HG03108 (cell line): ENCODE measurements around the gene HEBP1.
"Not testable (repeated sequence)": the region's sequence is repeated elsewhere in the genome, so short reads cannot be mapped to it uniquely, and the experiment has no call there.

Source experiments
- ATAC-seq: cut with Tn5 transposase; IDR thresholded peaks from one replicate; pipeline ENCODE4 v1.9.1; 2021; ENCODE audit warnings: moderate library complexity; ENCODE audit not compliant: unreplicated experiment

Gene HEBP1, protein sequence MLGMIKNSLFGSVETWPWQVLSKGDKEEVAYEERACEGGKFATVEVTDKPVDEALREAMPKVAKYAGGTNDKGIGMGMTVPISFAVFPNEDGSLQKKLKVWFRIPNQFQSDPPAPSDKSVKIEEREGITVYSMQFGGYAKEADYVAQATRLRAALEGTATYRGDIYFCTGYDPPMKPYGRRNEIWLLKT

DNA sequence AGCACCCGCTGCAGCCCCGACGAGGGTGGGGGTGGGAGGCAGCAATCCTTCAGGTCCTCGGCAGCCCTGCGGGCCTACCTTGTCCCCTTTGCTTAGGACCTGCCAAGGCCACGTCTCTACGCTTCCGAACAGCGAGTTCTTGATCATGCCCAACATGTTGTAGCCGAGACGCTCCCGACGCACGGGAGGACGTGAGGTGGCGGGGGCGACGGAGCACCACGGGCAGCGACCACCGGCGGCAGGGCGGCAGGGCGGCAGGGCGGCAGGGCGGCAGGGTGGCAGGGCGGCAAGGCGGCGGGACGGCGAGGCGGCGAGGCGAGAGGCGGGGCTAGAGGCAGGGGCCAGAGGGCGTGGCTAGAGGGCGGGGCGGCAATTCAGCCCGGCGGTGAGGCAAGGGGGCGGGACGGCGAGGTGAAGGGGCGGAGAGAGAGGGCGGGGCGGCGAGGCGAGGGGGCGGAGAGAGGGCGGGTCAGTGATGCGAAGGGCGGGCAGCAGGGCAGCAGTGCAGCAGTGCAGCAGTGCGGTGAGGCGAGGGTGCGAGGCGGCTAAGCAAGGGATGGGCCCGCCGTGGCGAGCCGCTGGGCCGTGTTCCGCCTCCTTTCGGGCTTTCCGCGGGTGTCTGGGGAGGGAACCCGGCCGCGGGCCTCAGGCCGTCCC lies at the start of gene HEBP1:
Gene HEBP1, minus strand, starts transcription at position 307 of the 657 bp plus-strand sequence. Its CDS starts 151 bp downstream, at position 156.
- ATAC-seq, result peak; percentile 86

DNA sequence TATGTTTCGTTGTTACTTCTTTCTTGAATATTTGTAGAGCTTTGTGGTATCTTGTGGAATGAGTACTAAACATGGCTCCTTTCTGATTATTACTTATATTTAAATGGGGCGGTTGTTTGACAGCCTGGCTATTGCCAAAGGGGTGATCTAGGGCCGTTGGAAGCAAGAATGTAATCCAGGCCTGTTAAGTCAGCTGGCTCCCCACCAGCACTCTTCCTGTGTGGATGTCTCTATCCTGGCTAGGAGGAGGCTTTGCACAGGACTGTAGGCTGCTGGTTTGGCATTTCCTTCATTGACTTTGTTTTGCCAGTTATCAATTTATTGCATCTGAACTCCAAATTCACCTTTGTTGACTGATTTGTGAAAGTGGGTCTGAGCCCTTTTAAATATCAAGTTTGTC lies 49.8 kb upstream of the HEBP1 start:
- ATAC-seq, result no peak

DNA sequence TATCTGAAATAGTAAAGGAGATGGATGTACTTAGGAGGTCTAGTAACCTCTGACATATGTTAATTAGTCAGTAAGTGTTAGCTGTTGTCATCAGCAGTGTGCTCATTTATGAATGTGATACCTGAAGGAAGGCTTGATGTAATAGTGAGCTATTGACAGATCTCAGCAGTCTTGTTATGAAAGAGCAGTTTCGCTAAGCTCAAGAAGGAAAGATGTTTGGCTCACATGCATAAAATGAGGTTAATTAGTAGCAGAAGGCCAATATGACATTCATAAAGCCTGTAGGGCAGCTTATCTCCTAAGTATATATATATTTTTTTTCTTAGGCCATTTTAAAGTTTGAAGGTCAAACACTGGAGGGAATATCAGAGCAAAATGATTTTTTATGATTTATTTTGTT lies 46.9 kb upstream of the HEBP1 start:
- ATAC-seq, result peak; percentile 49

DNA sequence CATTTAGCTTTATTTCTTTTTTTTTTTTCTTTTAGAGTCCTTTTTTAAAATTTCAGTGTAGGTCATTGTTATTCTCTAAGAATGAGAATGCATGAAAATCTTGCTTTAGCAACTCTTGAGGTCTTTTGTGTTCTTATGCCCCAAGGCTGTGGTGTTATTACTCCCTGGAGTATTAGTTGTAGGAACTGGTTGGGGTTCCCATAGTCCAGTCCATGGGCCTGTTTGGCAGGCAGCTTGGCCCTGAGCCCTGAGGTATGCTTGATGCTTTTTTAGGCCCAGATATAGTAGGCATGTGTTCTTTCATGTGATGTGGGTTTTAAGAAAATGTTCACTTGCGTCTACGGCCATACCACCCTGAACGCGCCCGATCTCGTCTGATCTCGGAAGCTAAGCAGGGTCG lies 45.8 kb upstream of the HEBP1 start:
- ATAC-seq, result no peak

DNA sequence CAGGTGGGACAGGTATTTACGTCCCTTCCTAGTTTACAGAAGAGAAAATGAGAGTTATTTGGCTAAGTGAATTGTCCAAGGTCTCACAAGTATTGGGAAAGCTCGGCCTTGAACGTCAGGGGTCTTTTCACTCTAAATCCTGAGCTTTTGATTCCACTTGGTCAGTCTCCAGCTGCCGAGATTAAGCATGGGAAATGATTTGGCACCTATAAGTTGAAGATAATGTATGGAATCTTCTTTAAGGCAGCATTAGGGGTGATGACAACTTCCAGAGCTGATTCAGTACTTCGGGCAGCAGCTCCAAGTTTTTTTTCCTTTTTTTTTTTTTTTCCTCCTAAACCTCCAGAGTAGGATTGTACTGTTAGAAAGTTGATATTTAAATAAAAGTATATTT lies 44.8 kb upstream of the HEBP1 start:
- no peak for ATAC-seq

DNA sequence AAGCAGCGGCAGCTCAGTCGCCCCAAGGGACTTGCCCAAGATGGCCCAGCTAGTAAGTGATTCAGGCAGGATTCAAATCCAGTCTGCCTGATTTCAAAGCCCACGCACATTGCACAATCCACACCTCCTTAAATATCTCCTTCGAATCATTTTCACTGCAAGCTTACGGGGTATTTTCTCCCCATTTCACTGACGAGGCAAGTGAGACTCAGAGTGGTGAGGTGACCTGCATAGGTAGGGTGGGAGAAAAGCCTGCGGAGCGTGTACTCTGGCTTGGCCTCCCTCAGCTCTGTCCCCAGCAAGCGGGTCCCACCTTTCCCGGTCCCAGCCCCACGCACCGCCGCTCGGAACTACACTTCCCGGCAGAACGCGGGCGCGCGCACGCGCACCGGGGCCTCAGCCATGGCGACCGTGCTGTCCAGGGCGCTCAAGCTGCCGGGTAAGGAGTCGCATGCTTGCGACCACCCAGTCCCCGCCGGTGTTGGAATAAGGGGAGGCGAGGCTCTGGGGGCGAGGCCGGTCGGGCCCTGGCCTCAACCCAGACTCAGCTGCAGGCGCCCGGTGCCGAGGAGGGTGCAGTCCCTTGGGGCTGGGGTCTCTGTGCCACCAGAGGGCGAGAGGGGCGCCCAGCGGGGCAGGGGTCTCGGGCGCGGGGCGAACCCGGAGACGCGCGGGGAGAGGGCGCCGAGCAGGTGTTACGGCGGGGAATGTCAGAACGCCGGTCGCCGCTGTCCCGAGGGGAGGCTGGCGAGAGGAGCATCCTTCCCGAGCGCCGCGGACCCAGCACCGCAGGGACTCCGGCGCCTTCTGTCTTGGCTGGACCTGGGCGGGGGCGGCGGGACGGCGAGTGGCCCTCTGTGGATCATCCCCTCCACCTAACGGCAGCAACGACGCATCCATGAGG lies 44.2 kb upstream of the HEBP1 start, which contains the start of gene FAM234B:
Gene FAM234B, plus strand, starts transcription at position 380 of the 904 bp plus-strand sequence. Its CDS starts 23 bp downstream, at position 403.
- peak; percentile 92 for ATAC-seq

DNA sequence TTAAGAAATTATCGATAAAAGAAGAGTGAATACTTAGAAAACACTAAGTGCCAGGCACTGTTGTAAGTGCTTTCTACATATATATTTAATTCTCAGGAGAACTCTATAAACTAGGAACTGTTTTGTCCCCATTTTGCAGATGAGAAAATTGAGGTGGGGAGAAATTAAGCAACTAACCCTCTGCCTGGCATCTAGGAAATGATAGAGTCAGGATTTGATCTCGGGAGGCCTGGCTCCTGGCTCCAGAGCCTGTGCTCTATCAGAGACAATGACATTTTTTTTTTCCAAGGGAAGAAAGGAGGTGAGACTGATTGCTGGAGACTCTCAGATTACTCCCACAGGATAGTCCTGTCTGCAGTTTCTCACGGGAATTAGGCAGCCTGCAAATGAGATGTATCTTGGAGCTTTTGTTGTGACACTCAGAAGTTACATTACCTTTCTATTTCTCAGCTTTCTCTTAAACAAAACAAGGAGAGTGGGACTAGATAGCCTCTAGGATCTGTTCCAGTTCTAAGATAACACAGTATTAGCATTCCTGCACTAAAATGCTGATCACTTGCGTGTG lies 42.7 kb upstream of the HEBP1 start:
- no peak for ATAC-seq

DNA sequence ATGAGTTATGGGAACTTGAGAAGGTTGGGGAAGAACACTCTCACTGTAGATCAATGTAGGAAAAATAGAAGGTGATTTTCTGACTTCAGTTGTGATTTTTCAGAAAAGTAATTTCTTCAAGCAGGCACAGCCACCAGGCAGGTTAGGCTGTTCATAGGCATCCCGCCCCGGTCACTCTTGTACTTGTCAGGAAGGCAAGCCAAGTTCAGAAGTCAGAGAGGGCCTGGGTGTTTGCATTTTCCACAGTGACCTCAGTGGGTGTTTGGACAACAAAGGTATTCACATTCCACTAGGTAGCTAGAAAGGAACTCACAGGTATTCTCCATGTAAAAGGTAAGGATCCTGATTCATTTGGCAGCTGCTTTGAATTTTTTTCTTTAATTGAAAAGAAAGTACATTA lies 41.2 kb upstream of the HEBP1 start:
- no peak for ATAC-seq

DNA sequence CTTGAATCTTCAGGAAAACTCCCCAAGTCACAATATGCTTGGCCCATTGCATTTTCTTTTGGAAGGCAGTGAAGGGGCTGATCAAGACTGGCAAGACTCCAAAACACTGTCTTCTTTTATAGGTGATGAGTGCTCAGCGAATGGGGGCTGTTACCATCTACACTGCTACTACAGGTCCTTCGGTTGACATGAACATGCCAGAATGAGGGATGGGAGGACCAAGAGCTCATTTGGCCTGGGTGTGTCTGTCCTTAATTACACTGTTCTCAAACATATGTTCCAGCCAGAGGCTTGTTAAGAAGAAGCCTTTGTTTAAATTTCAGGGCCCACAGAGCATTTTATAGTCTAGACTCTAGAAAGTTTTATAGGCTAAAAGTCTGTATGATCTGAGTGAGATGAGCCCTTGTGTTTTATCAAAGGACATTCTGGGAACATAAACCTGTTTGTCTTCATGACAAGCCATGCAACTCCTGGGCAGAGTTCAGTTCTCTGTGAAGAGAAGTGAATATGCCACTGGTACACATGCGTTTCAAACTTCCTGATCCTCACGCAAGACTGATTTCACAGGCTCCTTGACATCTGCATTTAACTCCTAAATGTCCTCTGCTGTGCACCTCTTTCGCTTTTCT lies 39.4 kb upstream of the HEBP1 start:
- no peak for ATAC-seq

DNA sequence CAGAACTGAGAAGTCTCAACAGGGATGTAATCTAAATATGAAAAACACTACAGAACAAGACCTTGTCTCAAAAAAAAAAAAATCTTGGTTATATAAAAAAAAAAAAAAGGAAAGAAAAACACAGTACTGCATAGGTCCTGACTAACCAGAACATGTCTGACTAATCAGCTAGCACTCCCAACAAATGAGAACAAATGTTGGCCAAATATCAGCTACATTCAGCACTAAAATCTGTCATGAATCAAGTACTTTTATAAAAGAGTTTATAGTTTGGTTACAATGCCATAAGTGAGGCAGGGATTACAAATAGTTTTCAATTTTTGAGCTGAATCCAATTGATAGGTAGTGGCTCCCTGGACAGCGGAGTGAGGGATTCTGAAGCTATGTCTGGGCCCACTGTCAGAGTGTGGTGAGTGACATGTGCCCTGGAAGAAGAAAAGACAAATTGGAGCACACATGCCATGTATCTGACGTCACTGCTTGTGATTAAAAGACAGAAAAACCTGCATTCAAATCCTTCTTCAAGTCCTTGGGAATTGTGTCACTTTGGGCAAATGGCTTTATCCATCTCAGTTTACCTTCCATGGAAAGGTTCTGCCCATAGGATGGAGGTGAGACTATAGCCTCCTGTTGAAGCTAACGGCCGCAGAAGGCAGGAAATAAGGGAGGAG lies 38.6 kb upstream of the HEBP1 start:
- ATAC-seq, result no peak

DNA sequence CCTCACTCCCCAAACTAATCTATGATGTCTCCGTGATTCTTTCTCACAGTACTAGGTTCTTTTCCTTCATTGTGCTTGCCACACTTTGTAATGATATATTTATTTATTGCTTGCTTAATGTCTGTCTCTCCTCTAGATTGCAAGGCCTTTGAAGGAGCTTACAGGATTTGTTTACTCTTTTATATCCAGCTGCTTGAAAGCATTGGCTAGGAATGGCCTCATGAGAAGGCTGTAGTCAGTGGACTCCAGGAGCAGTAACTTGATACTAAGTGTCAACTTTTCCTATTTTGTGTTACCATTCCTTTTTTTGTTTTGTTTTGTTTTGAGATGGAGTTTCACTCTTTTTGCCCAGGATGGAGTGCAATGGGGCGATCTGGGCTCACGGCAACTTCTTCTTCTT lies 36.8 kb upstream of the HEBP1 start:
- ATAC-seq, result no peak

DNA sequence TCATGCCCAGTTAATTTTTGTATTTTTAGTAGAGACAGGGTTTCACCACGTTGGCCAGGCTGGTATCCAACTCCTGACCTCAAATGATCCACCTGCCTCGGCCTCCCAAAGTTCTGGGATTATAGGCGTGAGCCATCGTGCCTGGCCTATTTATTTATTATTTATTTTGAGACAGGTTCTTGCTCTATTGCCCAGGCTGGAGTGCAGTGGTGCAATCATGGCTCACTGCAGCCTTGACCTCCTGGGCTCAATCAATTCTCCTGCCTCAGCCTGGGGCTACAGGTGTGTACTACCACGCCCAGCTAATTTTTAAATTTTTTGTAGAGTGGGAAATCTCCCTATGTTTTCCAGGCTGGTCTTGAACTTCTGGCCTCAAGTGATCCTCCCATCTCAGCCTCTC lies 35.3 kb upstream of the HEBP1 start:
- ATAC-seq, result not testable (repeated sequence)

DNA sequence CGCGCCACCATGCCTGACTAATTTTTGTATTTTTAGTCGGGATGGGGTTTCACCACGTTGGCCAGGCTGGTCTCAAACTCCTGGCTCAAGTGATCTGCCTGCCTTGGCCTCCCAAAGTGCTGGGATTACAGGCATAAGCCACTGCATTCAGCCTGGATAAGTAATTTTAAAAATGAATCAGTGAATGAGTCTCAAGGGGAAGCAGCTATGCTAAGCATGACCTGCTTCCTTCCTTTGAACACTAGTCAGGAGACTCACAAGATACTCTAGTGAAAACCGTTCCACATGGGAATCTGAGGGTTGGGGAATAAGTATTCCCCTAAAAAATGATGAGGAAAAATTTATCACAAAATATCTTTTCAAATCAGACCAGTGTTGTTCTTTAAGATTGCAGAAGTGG lies 33.4 kb upstream of the HEBP1 start:
- ATAC-seq, result no peak

DNA sequence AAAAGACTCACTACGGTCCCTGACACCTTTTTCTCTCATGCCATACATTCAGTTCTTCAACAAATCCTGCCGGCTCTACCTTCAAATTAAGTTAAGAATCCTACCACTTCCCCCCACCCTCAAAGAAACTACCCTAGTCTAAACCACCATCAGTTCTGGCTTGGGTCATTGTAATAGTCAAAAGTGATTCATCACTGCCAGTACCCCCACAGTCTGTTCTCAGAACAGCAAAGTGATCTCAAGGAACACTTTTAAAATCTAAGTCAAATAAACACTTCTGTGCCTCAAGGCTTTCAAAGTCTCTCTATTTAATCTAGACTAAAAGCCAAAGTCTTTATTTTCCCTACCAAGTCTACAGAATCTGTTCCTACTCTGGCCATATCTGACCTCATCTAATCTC lies 32.1 kb upstream of the HEBP1 start:
- no peak for ATAC-seq

DNA sequence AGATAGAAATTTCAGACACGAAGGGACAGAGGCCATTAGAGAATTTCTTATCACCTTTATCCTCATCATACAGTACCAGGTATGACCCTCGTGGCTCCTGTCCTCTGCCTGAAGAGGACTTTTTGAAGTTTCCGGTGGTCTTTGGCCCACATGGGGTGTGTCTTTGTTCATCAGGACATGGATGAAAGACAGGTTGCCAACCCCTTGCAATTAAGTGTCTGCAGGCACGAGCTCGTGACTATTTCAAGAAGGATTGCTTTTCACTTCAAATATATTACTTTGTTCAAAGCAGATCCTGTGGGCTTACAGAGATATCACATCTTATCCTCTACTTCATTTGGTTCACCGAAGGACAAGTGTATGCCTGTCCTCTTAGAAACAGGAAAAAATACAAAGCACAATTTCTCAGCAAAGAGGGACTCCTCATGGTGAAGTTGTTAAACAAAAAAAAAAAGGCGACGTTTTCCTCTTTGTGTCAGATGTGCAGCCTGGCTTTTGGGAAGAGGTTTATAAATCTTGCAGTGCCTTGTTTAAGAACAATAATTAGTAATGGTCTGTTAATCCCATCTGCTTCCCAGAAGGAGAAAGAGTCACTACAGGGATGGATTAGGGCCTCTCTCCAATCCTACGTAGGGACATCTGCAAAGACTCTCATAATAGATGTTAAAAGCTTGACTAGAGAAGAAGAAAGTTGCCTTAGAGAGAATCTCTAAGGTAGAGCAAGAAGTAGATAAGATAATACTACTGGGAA lies 30.7 kb upstream of the HEBP1 start:
- ATAC-seq, result no peak

DNA sequence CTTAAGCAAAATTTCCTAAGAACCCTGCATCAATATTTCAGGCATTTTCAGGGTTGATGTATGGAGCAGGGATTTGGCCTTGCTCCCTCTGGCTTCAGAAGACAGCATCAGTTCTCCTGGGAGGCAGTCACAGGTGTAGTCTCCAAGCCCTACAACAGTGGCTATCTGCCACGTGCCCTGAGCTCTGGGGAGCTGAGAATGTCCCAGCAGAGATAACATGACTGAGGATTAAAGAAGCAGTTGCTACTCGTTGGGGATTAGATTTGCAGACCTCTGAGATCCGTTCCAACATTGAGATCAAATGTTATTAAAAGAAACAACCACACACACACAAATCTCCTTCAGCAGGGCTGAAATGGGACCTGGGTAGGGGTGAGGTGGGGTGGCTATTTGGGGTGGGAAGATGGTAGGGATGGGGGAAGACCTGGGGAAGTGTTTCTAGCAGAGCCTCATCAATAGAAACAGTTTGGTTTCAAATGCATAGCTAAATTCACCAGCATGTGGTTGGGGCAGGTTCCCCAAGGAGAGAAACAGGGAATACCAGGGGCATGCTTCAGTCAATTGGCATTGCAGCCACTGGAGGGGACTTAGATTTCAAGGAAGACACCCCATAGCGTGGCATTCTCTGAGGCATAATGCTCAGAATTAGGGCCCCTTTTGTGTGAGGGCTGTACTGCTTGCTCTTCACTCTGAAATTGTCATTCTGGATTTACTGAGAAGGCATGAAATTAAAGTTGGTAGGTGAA lies 28.9 kb upstream of the HEBP1 start:
- ATAC-seq, result no peak

DNA sequence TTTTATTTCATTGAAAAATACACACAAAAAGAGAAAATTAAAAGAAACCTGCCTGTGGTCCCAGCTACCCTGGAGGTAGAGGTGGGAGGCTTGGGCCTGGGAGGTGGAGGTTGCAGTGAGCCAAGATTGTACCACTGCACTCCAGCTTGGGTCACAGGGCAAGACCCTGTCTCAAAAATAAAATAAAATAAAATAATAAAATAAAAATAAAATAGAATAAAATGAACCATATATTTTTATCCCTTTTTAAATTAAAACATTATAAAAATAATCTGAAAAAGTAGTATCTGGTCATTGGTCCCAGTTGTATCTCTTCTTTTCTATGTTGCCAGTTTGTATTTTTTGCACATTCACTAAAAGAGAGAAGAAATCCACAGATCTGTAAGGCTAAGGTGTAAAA lies 27.4 kb upstream of the HEBP1 start:
- ATAC-seq, result no peak

DNA sequence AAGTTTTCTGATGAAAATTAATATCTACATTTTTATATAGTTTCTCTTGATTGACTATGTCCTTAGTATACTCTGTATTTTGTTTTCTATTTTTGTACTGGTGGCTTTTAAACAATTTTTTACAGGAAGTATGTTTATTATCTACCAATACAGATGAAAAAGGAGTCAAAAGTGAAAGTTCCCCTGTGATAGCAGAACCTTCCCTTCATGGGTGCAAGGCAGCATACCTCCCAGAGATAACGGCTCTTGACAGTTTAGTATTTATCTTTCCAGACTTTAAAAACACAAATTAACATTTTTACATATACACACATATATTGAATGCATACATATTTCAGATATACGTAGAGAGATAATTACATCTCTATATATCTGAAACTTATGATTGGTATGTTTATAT lies 27.0 kb upstream of the HEBP1 start:
- ATAC-seq, result no peak

DNA sequence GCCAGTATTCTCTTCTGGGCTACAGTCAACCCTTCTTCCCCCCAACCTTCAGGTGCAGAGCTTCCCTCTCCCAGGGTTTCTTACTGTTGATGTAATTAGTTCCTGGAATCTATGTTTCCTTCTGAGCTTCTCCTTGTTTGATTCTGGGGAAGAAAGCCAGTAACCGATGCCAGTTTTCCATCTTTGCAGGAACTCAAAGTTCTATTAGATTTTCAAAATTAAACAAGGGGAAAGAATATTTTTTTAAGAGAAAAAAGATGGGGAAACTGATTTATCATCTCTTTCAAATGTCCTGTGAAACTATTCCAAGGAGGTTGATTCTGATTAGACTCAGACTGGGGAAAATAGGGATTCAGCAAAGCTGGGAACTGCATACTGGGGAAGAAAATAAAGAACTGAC lies 26.2 kb upstream of the HEBP1 start:
- ATAC-seq, result no peak
